Activated naive CD4-positive, alpha-beta T cell treated with anti-CD3 and anti-CD28 coated beads, Interleukin-2, amount 50 U/mL, for 24 hours (primary cell): Measurements from ENCODE around the gene FAM72B.
"Not testable (repeated sequence)": the region's sequence is repeated elsewhere in the genome, so short reads cannot be mapped to it uniquely, and the experiment has no call there.

Source experiments
- H3K27ac Mint-ChIP-seq: one replicate; pipeline ENCODE4 v1.8.0; 2021; ENCODE audit warnings: mild to moderate bottlenecking, mixed read lengths
- H3K27me3 Mint-ChIP-seq: one replicate; pipeline ENCODE4 v1.8.0; 2021; ENCODE audit warnings: mixed read lengths
- H3K36me3 Mint-ChIP-seq: one replicate; pipeline ENCODE4 v1.8.0; 2021; ENCODE audit warnings: mixed read lengths
- H3K4me1 Mint-ChIP-seq: one replicate; pipeline ENCODE4 v1.8.0; 2021; ENCODE audit warnings: mixed read lengths
- H3K4me3 Mint-ChIP-seq: one replicate; pipeline ENCODE4 v1.8.0; 2021; ENCODE audit warnings: mild to moderate bottlenecking, mixed read lengths
- H3K9me3 Mint-ChIP-seq: one replicate; pipeline ENCODE4 v1.8.0; 2021; ENCODE audit warnings: mixed read lengths

FAM72B gene

GRCh38 chr1:121165296-121165695 lies 18.8 kb downstream of the FAM72B start:
- not testable (repeated sequence) for H3K27me3 Mint-ChIP-seq, H3K36me3 Mint-ChIP-seq, H3K9me3 Mint-ChIP-seq, H3K27ac Mint-ChIP-seq, H3K4me1 Mint-ChIP-seq, H3K4me3 Mint-ChIP-seq

DNA sequence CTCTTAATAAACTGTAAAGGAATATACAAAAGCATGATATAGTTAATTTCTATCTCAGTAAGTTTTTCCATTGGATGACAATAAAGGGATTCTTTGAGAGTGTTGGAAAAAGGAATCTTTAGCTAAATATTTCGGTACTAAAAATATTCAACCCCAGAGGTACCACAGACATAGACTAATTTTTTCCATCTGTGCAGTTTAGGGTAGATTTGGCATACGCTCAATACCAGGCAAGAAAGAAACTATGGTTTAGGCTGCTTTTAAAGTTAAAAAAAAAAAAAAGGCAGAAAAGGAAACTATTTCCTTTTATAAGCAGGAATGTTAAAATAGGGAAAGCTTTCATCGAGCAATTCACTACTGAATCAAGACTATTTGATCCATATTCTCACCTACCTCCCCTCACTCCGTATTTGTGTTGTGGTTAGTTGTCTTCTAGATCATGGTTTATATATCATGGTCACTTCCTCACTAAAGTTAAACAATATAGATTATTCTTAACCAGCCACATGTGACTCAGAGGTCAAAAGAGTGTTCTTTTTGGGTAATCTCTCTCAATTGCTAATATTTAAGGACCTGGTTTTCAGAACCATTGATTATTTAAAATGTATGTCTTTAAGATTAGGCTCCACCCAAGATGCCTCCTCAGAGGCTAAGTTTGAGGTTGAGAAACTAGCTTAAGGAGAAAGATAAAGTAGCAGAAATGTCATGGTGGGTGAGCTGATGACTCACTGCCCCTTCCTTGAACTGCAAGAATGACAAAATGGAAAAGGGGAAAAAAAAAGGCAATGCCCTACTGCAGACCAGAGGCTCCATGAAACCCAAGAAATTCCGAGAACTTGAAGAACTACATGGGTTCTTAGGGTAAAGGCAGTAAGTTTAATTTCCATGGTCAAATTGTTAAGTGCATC lies 20.0 kb downstream of the FAM72B start:
- not testable (repeated sequence) for H3K27ac Mint-ChIP-seq, H3K36me3 Mint-ChIP-seq, H3K9me3 Mint-ChIP-seq

GRCh38 chr1:121161199-121161901 lies 22.8 kb downstream of the FAM72B start:
- not testable (repeated sequence) for H3K36me3 Mint-ChIP-seq, H3K4me1 Mint-ChIP-seq, H3K27ac Mint-ChIP-seq, H3K9me3 Mint-ChIP-seq, H3K27me3 Mint-ChIP-seq, H3K4me3 Mint-ChIP-seq

More for the DNA sequence above, 20.0 kb downstream of the FAM72B start:
- not testable (repeated sequence) for H3K27me3 Mint-ChIP-seq, H3K4me3 Mint-ChIP-seq, H3K4me1 Mint-ChIP-seq

GRCh38 chr1:121160118-121160517 lies 24.0 kb downstream of the FAM72B start:
- not testable (repeated sequence) for H3K27ac Mint-ChIP-seq, H3K9me3 Mint-ChIP-seq, H3K36me3 Mint-ChIP-seq, H3K4me3 Mint-ChIP-seq, H3K4me1 Mint-ChIP-seq, H3K27me3 Mint-ChIP-seq

- H3K27me3 Mint-ChIP-seq, H3K9me3 Mint-ChIP-seq, H3K4me1 Mint-ChIP-seq, H3K36me3 Mint-ChIP-seq, H3K4me3 Mint-ChIP-seq, H3K27ac Mint-ChIP-seq: not testable (repeated sequence)
Measured at GRCh38 chr1:121157609-121158008, 26.5 kb downstream of the FAM72B start.

GRCh38 chr1:121156958-121157603 lies 27.1 kb downstream of the FAM72B start:
- H3K9me3 Mint-ChIP-seq, H3K27ac Mint-ChIP-seq, H3K4me1 Mint-ChIP-seq, H3K36me3 Mint-ChIP-seq, H3K4me3 Mint-ChIP-seq, H3K27me3 Mint-ChIP-seq: not testable (repeated sequence)

DNA sequence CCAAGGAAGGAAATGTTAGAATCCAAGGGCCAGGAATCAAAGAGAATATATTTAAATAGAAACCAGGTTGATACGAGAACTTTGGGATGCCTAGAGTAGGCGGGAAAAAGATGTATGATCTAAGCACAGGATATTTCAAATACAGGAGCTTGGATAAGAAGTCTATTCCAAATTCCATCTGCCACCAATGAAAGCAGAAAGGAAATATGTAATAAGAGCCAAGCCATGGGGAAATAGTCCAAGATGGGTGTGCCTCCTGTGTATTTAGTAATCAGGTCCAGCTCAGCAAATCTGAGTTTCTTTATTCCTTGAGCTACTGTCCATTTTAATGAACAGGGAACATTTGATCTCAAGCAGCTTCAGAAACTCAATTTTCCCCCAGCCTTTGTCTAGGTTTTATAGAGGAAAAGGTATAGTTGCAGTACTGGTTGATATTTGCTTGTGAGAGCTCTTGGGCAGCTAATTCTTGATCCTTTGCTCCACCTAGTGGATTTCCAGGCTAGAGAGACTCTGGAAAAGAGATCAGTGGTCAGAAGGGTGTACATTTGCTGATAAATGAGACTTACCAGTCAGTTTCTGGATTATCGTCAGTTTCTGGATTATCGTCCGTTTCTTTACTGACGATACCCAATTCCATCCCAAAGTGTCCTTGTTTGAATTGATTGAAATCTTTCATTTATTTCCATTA lies 28.3 kb downstream of the FAM72B start:
- H3K36me3 Mint-ChIP-seq, H3K27me3 Mint-ChIP-seq, H3K9me3 Mint-ChIP-seq, H3K27ac Mint-ChIP-seq, H3K4me3 Mint-ChIP-seq, H3K4me1 Mint-ChIP-seq: not testable (repeated sequence)

DNA sequence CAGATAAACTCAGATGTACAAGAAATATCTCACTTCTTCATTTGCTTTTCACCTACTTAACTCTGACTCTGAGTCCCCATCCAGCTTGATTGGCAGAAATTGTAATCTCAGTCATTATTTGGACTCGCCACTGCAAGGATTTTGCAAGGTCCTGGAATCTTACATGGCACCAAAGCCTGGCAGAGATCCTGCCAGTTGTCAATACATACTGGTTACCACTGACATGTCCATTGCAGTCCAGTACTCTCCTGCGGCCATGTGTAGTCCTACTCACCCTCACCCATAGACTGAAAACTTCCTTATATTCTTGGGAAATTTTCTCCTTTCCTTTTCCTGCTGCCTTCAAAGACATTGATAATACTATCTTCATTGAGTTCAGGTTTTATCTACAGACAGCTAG lies 29.3 kb downstream of the FAM72B start:
- H3K4me3 Mint-ChIP-seq, H3K4me1 Mint-ChIP-seq, H3K36me3 Mint-ChIP-seq, H3K27ac Mint-ChIP-seq, H3K27me3 Mint-ChIP-seq, H3K9me3 Mint-ChIP-seq: not testable (repeated sequence)

GRCh38 chr1:121152788-121153187 lies 31.4 kb downstream of the FAM72B start:
- not testable (repeated sequence) for H3K9me3 Mint-ChIP-seq, H3K4me1 Mint-ChIP-seq, H3K27ac Mint-ChIP-seq, H3K4me3 Mint-ChIP-seq, H3K27me3 Mint-ChIP-seq, H3K36me3 Mint-ChIP-seq

DNA sequence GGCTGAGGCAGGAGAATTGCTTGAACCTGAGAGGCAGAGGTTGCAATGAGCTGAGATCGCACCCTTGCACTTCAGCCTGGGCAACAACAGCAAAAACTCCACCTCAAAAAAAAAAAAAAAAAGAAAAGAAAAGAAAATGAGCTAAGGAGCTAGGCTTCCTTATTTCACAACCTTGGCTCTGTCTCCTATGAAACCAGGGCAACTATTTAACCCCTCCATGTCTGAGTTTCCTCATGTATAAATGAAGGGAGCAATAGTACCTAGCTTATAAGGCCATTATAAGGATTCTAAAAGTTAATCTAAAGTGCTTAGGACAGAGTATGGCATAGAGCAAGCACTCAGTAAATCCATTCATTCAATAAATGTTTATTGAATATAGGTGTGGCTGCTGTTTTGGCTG lies 32.8 kb downstream of the FAM72B start:
- H3K27me3 Mint-ChIP-seq, H3K27ac Mint-ChIP-seq, H3K4me1 Mint-ChIP-seq, H3K36me3 Mint-ChIP-seq, H3K9me3 Mint-ChIP-seq, H3K4me3 Mint-ChIP-seq: not testable (repeated sequence)

GRCh38 chr1:121148489-121149190 lies 35.5 kb downstream of the FAM72B start:
- not testable (repeated sequence) for H3K27ac Mint-ChIP-seq, H3K9me3 Mint-ChIP-seq, H3K4me3 Mint-ChIP-seq, H3K36me3 Mint-ChIP-seq, H3K4me1 Mint-ChIP-seq, H3K27me3 Mint-ChIP-seq

- not testable (repeated sequence) for H3K9me3 Mint-ChIP-seq, H3K36me3 Mint-ChIP-seq, H3K4me1 Mint-ChIP-seq, H3K4me3 Mint-ChIP-seq, H3K27ac Mint-ChIP-seq, H3K27me3 Mint-ChIP-seq
Measured at GRCh38 chr1:121140393-121140792, 43.7 kb downstream of the FAM72B start.

DNA sequence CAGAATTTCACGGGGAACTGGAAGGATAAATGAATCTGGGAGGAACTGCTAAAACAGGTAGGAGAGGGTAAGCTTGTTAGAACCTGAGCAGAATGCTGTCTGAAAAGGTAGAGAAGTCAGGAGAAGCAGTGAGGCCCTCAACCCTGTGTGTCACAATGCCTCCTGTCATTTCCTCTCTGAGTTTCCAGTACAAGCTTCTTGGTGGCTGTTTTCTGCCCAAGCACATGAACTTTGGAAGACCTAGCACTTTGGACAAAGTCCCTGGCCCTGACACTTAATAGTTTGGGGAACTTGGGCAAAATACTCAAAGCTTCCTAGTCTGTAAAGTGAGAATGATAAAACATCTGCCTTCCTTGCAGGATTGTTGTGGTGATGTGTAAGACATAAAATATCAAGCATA lies 52.6 kb downstream of the FAM72B start:
- not testable (repeated sequence) for H3K4me1 Mint-ChIP-seq, H3K4me3 Mint-ChIP-seq, H3K27me3 Mint-ChIP-seq, H3K9me3 Mint-ChIP-seq, H3K36me3 Mint-ChIP-seq, H3K27ac Mint-ChIP-seq

DNA sequence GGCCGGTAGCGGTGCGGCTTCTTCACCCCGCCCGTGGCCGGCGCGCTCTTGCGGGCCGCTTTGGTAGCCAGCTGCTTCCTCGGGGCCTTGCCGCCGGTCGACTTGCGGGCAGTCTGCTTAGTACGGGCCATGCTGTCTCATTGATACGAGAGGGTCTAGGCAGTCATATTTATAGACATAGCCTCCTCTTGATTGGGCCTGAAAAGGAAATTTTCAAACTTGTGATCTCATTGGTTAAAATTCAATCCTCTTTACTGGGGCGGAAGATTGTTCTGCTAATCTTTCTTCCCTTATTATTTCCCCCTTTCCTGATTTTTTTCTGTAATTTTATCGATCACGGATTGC lies 65.7 kb downstream of the FAM72B start:
- not testable (repeated sequence) for H3K9me3 Mint-ChIP-seq, H3K4me3 Mint-ChIP-seq, H3K36me3 Mint-ChIP-seq, H3K27me3 Mint-ChIP-seq, H3K4me1 Mint-ChIP-seq, H3K27ac Mint-ChIP-seq
